Cardiac fibroblast (primary cell): Measurements from ENCODE around the gene FGFBP3.
A peak's percentile ranks its signal among the peaks of the same experiment; 100 is the strongest.

Source experiments
- DNase-seq, 2 donors: peaks; one replicate each; pipeline versions ENCODE4 v3.0.0 to v3.0.0-alpha.2; 2010; ENCODE audit warnings: low read depth in 2 of 2
- H3K4me3 ChIP-seq, 2 donors: replicated peaks in 1 of 2; 1 replicate in 1 of 2; 2 replicates in 1 of 2; pipeline ENCODE4 v1.5.1; 2011; ENCODE audit warnings: low read depth in 2 of 2, low read length in 2 of 2, mild to moderate bottlenecking in 2 of 2, moderate library complexity in 1 of 2
- CTCF ChIP-seq: IDR thresholded peaks from one replicate; pipeline ENCODE4 v1.5.1; 2011; ENCODE audit warnings: low read depth, mild to moderate bottlenecking, low read length, inconsistent platforms

The FGFBP3 gene

DNA sequence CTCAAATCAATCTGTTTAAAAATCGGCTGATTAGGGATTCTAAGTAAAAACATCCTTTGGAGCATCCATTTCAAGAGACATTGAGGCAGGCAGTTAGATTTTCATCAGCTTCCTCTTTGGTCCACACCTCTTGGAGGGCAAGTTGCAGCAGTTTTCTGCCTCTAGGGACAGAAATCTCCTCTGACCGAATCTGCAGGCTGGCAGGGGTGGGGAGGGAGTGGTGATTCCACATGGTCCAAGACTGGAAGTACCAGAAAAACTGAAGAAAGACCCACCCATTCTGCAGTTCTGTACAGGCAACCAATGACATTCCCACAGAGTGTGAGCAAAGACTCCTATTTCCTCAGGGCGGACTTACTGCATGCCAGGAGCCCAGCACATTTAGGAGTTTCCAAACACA is 29.0 kb downstream of the FGFBP3 start:
- no peak for TF ChIP-seq CTCF
- DNase-seq: peak in 1 of 2 donors; percentile 32
- H3K4me3 ChIP-seq: no peak overlapping the region

- no peak for DNase-seq
- no peak for TF ChIP-seq CTCF
- H3K4me3 ChIP-seq: no peak overlapping the region
Measured at GRCh38 chr10:91879515-91880170, 29.6 kb downstream of the FGFBP3 start.

DNA sequence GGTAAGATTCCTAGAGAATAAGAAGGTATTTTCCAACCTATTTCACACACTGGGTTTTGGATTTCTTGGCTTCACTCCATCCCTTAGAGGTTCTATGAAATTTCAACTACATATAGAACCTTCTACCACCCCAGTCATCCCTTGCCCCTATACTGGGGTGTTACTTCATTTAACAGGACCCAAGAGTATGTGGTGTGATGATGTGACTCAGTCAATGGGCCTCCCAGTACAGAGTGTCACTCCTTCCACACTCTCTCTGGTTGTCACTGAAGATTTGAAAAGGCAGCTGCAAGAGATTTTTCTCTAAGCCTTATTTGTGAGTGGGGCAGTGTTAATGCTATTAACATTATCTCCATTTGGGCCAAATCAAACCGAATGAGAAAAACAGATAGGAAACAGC is 33.5 kb downstream of the FGFBP3 start:
- TF ChIP-seq CTCF: no peak
- H3K4me3 ChIP-seq: no peak overlapping the region
- DNase-seq: no peak

- H3K4me3 ChIP-seq: no peak overlapping the region
- no peak for DNase-seq
- no peak for TF ChIP-seq CTCF
Measured at GRCh38 chr10:91875156-91875555, 34.1 kb downstream of the FGFBP3 start.

DNA sequence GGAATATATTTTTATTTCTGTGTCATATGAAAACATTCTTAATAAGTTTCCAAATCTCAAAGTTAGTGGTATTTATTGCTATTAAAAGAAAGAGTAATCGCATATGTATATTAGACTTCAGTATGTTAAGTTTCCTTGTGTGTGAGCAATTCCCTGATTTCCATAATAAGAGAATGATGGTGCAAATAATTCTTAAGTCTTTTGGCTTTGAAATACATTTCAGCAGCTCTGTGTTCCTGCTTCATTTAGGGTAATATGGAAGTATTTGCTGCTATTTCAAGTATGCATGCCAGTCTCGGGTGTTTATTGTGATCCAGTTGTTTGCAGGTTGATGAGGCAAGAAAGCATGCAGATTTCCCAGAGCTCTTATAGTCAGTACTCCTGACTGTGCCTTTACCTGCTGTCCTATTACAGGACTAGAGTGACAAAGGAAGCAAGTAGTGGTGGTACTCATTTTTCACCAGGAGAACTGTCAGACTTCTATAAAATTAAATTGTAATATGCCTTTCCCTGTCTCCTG is 43.7 kb downstream of the FGFBP3 start:
- DNase-seq: no peak
- TF ChIP-seq CTCF: no peak
- no peak overlapping the region for H3K4me3 ChIP-seq

DNA sequence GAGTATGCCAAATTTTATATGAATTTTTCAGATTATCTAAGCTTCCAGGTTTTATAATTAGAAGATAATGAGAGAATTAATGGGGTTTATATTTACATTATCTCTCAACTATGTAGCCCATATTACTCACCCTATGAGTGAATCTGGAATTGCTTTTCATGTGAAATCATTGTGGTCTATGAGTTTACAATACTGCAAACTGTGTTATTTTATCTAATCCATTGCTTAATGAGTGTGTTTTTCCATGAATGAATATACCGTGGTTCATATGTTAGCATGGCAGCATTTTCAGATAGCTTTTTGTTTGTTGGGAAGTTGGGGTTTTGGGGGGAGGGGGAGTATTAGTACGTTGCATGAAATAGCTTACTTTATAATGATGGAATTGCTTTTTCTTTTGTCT is 44.5 kb downstream of the FGFBP3 start:
- no peak overlapping the region for H3K4me3 ChIP-seq
- no peak for TF ChIP-seq CTCF
- no peak for DNase-seq

GRCh38 chr10:91864099-91864498 is 45.2 kb downstream of the FGFBP3 start:
- TF ChIP-seq CTCF: no peak

More at GRCh38 chr10:91864099-91864498, 45.2 kb downstream of the FGFBP3 start:
- H3K4me3 ChIP-seq: no peak overlapping the region
- DNase-seq: no peak
